NCI-H2107 treated with DMSO at 0.1 percent for 48 hours (cell line): Measurements from ENCODE around the gene SLC17A9.

Source experiments
- DNase-seq: peaks from one replicate; lab custom pipeline; 2025; ENCODE audit not compliant: unreplicated experiment; lab: John Stamatoyannopoulos, UW

Gene SLC17A9

GRCh38 chr20:62999580-62999979 is 47.1 kb downstream of the SLC17A9 start:
- no peak for DNase-seq

GRCh38 chr20:63000036-63000435 is 47.5 kb downstream of the SLC17A9 start:
- DNase-seq: no peak

DNA sequence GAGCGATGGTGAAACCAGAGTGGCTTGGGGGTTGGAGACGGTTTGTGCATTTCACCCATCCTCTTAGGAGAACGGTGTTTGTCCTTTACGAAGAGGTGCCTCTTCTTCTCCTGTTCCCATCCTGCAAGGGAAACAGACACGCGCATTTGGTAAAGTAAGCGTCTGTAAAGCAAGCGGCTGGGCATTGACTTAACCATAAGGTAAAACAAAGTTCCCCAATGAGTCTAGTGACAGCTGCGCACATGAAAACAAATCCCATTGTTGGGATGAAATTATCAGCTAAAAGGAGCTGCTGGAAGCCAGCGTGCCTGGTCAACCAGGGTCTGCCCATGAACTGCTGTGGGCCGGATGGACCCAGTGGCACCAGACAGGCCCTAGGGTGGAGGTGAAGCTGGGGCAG is 48.4 kb downstream of the SLC17A9 start:
- DNase-seq: no peak

- DNase-seq: no peak
Measured at GRCh38 chr20:63002511-63002910, 50.0 kb downstream of the SLC17A9 start.

- DNase-seq: no peak
Measured at GRCh38 chr20:63003546-63003945, 51.0 kb downstream of the SLC17A9 start.

DNA sequence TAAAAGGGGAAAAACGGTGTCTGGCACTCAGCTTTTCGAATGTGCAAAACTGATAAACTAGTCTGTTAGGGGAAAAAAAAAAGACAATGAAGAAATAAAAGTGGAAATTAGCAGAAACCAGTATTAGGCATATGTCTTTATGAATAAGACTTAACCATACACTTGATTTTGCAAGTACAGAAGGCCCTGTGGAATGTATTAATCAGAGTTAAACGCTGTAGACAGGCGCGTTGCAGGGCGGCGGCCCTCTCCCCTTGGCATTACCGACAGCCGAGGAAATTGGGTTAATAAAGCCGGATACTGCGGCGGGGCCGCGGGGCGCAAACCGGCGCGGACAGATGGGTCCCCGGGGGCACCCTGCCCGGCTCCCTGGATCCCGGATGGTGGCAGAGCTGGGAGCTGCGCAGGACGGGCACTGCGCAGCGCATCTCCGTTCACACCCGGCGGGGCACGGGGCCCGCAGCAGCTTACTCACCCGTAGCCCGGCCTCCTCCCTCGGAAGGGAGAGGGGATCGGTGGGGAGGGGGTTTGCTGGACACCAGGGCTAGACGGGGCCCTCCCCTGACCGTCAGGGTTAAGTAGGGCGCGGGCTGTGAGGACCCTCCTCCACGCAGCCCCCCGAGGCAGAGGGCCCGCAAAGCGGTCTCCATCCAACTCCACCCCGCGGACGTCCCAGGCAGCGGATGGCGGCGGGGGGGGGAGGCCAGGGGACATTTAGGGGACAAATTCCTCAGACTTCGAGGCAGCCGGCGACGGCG is 52.3 kb downstream of the SLC17A9 start:
- no peak for DNase-seq

GRCh38 chr20:63005365-63005861 is 52.9 kb downstream of the SLC17A9 start:
- no peak for DNase-seq

DNA sequence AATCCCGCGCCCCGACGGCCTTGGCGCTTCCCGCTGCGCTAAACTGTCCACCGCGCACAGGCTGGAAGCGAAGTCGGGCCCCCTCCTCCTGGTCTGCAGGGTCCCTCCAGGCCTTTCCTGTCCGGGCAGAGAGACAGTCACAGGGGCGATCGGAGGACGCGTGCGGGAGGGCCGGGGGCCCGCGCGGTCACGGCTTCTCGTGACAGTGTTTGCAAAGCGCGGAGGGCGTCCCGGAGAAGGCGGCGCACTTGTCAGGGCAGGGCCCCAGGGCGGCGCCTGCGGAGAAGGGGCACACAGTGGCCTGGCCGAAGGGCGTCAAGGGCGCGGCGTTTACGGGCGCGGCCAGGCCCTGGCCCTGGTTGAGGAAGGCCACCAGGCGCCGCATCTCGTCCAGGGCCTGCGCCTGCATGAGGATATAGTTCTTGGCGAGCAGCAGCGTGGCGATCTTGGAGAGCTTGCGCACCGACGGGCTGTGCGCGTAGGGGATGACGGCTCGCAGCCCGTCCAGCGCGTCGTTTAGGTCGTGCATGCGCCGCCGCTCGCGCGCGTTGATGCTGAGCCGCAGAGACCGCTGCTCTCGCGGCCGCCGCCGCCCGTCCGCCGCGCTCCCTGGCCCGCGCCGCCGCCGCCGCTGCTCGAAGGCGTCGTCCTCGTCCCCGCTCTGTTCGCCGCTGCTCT is 53.5 kb downstream of the SLC17A9 start:
- DNase-seq: no peak

GRCh38 chr20:63006540-63007359 is 54.2 kb downstream of the SLC17A9 start, which contains the start of gene BHLHE23:
Gene BHLHE23, minus strand, starts transcription at chr20:63006964. Its CDS starts 190 bp downstream, at chr20:63006774.
- DNase-seq: no peak

DNA sequence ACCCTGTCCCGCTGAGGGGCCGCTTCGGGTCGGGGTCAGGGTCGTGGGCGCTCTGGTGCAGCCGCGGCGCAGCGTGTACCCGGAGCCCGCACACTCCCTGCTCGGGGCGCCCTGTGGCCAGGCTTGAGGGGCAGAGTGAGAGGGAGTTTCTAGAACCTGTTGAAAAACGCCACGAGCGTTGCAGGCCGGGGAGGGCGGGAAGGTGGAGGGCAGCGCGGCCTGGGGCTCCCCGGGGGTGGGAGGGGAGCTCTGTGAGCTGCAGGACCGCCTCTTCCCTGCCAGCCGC is 54.8 kb downstream of the SLC17A9 start:
- no peak for DNase-seq

DNA sequence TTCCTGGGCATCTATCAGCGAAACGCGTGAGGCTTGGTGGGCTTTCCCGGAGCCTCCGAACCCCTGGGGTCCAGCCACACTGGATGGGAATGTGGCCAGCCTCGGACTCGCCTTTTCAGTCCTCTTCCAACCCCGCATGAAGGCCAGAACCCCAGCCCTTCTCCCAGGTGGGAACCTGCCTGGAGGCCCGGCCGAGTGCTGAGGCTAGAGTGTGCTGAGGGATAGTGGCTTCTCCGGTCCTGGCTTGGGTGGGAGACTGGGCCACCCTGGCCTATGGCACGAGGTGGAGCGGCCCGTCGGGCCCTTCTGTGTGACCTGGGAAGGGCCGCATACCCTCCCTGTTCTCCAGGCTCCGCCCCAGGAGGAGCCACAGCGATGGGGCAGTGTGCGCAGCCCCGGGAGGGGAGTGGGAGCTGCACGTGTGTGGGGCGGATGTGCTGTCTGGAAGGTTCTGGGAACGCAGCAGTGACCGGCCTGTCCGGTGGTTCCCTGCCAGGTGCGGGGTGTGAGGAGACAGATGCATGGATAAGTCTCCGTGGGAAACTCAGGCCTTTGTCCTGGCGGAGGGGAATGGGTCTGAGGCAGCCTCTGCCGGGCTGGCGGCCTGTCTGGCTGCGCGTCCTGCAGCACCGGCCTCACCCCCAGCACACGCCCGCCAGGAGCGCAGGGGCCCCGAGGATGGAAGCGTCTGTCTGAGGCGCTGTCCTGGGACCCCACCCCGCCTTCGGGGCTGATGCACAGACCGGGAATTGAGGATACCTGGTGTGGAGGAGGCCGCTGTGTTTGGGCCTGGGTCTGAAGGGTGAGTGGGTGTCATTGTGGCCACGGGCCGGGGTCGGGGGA is 55.4 kb downstream of the SLC17A9 start:
- no peak for DNase-seq

GRCh38 chr20:63008541-63009044 is 56.1 kb downstream of the SLC17A9 start:
- no peak for DNase-seq

GRCh38 chr20:63009045-63009961 is 56.8 kb downstream of the SLC17A9 start:
- DNase-seq: peak; percentile 54

- DNase-seq: peak; percentile 86
Measured at GRCh38 chr20:63009988-63010769, 57.7 kb downstream of the SLC17A9 start.

DNA sequence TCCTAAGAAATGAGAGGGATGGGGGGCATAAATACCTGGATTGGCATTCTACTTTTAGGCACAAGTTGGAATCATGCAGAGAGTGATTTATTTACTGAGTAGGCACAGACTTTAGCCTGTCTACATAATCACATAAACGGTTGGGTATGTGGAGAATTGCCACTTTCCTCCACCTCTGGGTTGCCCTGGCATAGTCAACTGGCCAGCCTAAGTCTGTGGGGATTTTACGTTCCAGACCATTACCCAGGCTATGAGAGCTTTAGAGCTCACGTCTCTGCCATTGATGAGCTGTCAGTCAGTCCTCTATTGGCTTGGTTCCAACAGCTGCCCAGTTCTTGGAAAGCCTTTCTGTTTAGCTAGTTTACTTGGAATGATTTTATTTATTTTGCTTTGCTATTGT is 59.3 kb downstream of the SLC17A9 start:
- no peak for DNase-seq

DNA sequence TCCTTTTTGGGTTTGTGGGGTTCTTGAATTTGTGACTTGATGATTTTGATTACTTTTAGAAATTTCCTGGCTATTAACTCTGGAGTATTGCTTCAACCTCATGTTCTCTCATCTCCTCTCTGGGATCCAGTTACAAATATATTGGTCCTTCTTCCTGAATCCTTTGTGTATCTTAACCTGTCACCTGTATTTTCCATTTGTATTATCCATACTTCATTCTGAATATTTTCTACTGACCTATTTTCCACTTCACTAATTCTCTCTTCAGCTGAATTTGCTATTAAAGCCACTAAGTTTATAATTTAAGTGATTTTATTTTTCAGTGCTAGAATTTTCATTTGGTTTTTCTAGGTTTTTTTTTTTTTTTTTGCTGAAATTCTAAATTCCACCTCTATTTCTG is 60.7 kb downstream of the SLC17A9 start:
- DNase-seq: no peak

DNA sequence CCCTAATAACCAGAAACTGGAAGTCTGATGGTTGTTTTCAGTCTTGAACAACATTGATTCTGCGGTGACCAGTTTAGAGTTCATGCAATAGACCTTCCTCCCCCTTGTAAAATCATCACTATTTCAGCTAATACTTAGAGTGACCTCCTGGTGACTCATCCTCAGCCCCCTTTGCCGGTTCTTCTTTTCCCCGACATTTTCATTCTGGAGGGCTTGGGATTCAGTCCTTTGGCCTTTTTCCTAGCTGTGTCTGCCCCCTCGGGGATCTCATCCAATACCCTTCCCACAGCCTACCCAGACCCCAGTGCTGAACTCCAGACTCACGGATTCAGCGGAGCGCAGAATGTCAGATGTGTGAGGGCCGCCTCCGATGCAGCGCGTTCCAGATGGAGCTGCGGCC is 61.8 kb downstream of the SLC17A9 start:
- no peak for DNase-seq

- no peak for DNase-seq
Measured at GRCh38 chr20:63014710-63015109, 62.2 kb downstream of the SLC17A9 start.

GRCh38 chr20:63015147-63015661 is 62.7 kb downstream of the SLC17A9 start:
- DNase-seq: no peak
